ENCODE data around the gene VSIG2.

DNA sequence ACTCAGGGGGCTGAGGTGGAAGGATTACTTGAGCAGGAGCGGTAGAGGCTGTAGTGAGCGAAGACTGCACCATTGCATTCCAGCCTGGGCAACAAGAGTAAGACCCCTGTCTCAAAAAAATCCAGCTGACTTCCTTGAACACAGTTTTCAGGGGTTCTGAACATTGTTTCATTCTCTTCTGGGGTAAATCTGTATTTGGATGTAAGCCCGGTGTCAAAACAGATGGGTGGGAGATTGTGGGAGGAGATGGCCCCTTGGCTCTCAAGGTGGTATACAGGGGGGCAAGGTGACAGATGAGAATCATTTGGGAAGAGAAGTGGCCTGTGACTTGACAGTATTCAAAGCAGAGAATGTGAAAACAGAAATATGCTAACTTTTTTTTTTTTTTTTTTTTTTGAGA, 5.3 kb upstream of the VSIG2 start:
- TF ChIP-seq, protein P1, sequence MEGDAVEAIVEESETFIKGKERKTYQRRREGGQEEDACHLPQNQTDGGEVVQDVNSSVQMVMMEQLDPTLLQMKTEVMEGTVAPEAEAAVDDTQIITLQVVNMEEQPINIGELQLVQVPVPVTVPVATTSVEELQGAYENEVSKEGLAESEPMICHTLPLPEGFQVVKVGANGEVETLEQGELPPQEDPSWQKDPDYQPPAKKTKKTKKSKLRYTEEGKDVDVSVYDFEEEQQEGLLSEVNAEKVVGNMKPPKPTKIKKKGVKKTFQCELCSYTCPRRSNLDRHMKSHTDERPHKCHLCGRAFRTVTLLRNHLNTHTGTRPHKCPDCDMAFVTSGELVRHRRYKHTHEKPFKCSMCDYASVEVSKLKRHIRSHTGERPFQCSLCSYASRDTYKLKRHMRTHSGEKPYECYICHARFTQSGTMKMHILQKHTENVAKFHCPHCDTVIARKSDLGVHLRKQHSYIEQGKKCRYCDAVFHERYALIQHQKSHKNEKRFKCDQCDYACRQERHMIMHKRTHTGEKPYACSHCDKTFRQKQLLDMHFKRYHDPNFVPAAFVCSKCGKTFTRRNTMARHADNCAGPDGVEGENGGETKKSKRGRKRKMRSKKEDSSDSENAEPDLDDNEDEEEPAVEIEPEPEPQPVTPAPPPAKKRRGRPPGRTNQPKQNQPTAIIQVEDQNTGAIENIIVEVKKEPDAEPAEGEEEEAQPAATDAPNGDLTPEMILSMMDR (conservative IDR thresholded peaks at IDR 0.05): no peak
- TF ChIP-seq ZFX (IDR thresholded peaks at IDR 0.05): no peak
